ENCODE measurements around the gene TEX2.

- TF ChIP-seq GATA2 (IDR thresholded peaks at IDR 0.05; ENCODE audit: low read depth, low read length) = no peak
- no peak for TF ChIP-seq GATA3 (IDR thresholded peaks at IDR 0.05; ENCODE audit: low read depth, low read length)
Observed at GRCh38 chr17:64180089-64181073, 82.7 kb downstream of the TEX2 start.

Measured in SH-SY5Y (cell line).